Skeletal muscle tissue (tissue), 2 donors: ENCODE results near the gene ALDH3A2. TPM values are rescaled to one million over a fixed set of nuclear protein-coding genes. Genes with fewer than 3 reads are reported as not detected.

Experiments used
- small RNA-seq: library from RNA; depleted of rRNA; stranded (forward); fragments of <200 nt; gene quantifications from one replicate; pipeline ENCODE3, GENCODE V24; 2014
- total RNA-seq: library from RNA; depleted of rRNA; stranded (reverse); fragments of >200 nt; gene quantifications from one replicate; pipeline ENCODE4 v1.2.3, GENCODE V29; 2014

Gene ALDH3A2
- total RNA-seq, 1 donor from 2014 or later: 63.7 TPM

Small RNA genes lying within 50 kb of the gene (small RNA-seq; reads per million reads assigned to genes)
- gene NMTRQ-TTG12-1 (not detected), gene RF00322 (not detected)

Other genes starting within 250 kb of the ALDH3A2 start
- 2.1 TPM for gene RNF112, start 237.5 kb upstream of the ALDH3A2 start, total RNA-seq
- gene SLC47A1, start 114.9 kb upstream of the ALDH3A2 start, total RNA-seq: 0.52 TPM
- not detected for gene SLC47A2, start 67.8 kb downstream of the ALDH3A2 start, total RNA-seq
- gene ALDH3A1, start 99.5 kb downstream of the ALDH3A2 start, total RNA-seq: not detected
- gene ULK2, start 219.2 kb downstream of the ALDH3A2 start, total RNA-seq: 38.6 TPM